A673 (cell line): ENCODE measurements around the gene CASKIN1. TPM values are rescaled to one million over a fixed set of nuclear protein-coding genes. Genes with fewer than 3 reads are reported as not detected.

Experiments
- BruUV-seq: library from RNA; stranded (reverse); fragments of 400-500 nt; replicated peaks from 2 replicates; lab custom pipeline; 2021; lab: Mats Ljungman, UMichigan
- CTCF ChIA-PET: fragments of 300-600 bp; sonication (Branson Sonifier 250); formaldehyde crosslinking; loops from one replicate; lab custom pipeline; 2022; ENCODE audit warnings: antibody characterized with exemption; lab: Charles Lee
- POLR2A ChIA-PET: fragments of 300-600 bp; sonication (Branson Sonifier 250); formaldehyde crosslinking; loops from one replicate; lab custom pipeline; 2022; ENCODE audit warnings: antibody characterized with exemption; ENCODE audit not compliant: low non-redundant PET; lab: Charles Lee
- DNase-seq: peaks from one replicate; pipeline ENCODE4 v3.0.0-alpha.2; 2015; ENCODE audit warnings: low spot score
- H3K27ac ChIP-seq: fragments of 200-600 bp; sonication (generic); 2 replicates; pipeline ENCODE4 v1.5.1; 2016; ENCODE audit warnings: mixed run types, low read depth, mild to moderate bottlenecking, mixed read lengths, antibody characterized with exemption, low read length; ENCODE audit not compliant: poor library complexity, severe bottlenecking
- H3K27me3 ChIP-seq: fragments of 200-600 bp; sonication (generic); replicated peaks from 2 replicates; pipeline ENCODE4 v1.6.1; 2017; ENCODE audit warnings: mixed run types, low read depth, mild to moderate bottlenecking, mixed read lengths, antibody characterized with exemption, low read length; ENCODE audit not compliant: insufficient read depth, poor library complexity
- H3K36me3 ChIP-seq: fragments of 200-600 bp; sonication (generic); 2 replicates; pipeline ENCODE4 v1.6.1; 2016; ENCODE audit warnings: mixed run types, mild to moderate bottlenecking, mixed read lengths, antibody characterized with exemption, low read length; ENCODE audit not compliant: insufficient read depth, poor library complexity, severe bottlenecking
- H3K4me1 ChIP-seq: fragments of 200-600 bp; sonication (generic); 2 replicates; pipeline ENCODE4 v1.6.1; 2017; ENCODE audit warnings: mixed run types, mild to moderate bottlenecking, mixed read lengths, antibody characterized with exemption, low read length; ENCODE audit not compliant: insufficient read depth, poor library complexity, severe bottlenecking
- H3K4me3 ChIP-seq: fragments of 200-600 bp; sonication (generic); 2 replicates; pipeline ENCODE4 v1.5.1; 2016; ENCODE audit warnings: low read depth, mixed run types, mild to moderate bottlenecking, mixed read lengths, low read length; ENCODE audit not compliant: poor library complexity, severe bottlenecking
- H3K9me3 ChIP-seq: fragments of 200-600 bp; sonication (generic); 2 replicates; pipeline ENCODE4 v1.6.1; 2016; ENCODE audit warnings: mixed run types, low read depth, mild to moderate bottlenecking, mixed read lengths, antibody characterized with exemption, low read length; ENCODE audit not compliant: poor library complexity, severe bottlenecking
- EZH2 ChIP-seq: fragments of 200-600 bp; sonication (generic); IDR thresholded peaks from 2 replicates; pipeline ENCODE4 v1.6.1; 2017; ENCODE audit warnings: borderline replicate concordance, low read depth, mild to moderate bottlenecking, mixed read lengths, antibody characterized with exemption, low read length; ENCODE audit not compliant: poor library complexity, severe bottlenecking
- intact Hi-C: fragments of 100-400 bp; cut with micrococcal nuclease; formaldehyde crosslinking; loops from one replicate; pipeline ENCODE4 v1.10.0; 2022; ENCODE audit not compliant: unreplicated experiment
- total RNA-seq: library from RNA; stranded (reverse); gene quantifications from 2 replicates; pipeline ENCODE4 v1.2.3, GENCODE V29; 2021
- TF ChIP-seq, protein P1 (sequence below): fragments of 300-800, 200-600 bp; sonication (generic); conservative IDR thresholded peaks from 2 replicates; pipeline ENCODE4 v1.5.1; 2017; ENCODE audit warnings: low read depth, mild to moderate bottlenecking, antibody characterized with exemption, low read length, moderate library complexity, mixed read lengths

CASKIN1 gene
- total RNA-seq, 1 experiment from 2014 or later = 1.1 TPM

DNA sequence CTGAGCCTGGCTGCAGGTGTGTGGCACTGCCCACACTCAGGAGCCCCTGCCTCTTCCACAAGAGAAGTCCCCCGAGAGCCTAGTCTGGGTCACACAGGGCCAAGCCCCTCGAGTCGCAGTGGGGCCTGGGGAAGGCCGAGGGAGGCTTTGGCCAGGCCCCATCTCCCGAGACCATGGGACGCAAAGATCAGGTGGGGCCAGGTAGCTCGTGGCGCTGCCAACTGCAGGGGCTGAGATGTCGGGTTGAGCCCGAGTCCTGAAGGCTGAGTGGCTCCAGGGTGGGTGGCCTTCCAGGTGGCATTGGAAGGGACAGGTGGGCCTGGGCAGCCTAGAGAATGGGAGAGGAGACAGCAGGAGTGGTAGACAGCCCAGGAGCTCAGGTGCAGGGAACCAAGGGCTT, 34.5 kb downstream of the CASKIN1 start:
- intact Hi-C loops = no loop called here
- Histone ChIP-seq H3K4me1 (peaks cover 27% of the 10 kb centered on the region), H3K9me3 (no peaks in the 10 kb centered on the region), H3K27me3 (no peaks in the 10 kb centered on the region), H3K27ac (no peak overlapping the region), H3K36me3 (peaks cover 6% of the 10 kb centered on the region), H3K4me3 (no peak overlapping the region)
- BruUV-seq = no TSS peak
- ChIA-PET CTCF (no interaction called here), POLR2A (interaction anchor here (0.5 to 0.6 kb wide), 2 partner anchors 107 to 591 kb away, joined by 7 to 8 read pairs; no protein-coding TSS in a partner anchor)
- no peak for DNase-seq
- TF ChIP-seq, protein P1, sequence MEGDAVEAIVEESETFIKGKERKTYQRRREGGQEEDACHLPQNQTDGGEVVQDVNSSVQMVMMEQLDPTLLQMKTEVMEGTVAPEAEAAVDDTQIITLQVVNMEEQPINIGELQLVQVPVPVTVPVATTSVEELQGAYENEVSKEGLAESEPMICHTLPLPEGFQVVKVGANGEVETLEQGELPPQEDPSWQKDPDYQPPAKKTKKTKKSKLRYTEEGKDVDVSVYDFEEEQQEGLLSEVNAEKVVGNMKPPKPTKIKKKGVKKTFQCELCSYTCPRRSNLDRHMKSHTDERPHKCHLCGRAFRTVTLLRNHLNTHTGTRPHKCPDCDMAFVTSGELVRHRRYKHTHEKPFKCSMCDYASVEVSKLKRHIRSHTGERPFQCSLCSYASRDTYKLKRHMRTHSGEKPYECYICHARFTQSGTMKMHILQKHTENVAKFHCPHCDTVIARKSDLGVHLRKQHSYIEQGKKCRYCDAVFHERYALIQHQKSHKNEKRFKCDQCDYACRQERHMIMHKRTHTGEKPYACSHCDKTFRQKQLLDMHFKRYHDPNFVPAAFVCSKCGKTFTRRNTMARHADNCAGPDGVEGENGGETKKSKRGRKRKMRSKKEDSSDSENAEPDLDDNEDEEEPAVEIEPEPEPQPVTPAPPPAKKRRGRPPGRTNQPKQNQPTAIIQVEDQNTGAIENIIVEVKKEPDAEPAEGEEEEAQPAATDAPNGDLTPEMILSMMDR = no peak
- TF ChIP-seq EZH2 = no peak

DNA sequence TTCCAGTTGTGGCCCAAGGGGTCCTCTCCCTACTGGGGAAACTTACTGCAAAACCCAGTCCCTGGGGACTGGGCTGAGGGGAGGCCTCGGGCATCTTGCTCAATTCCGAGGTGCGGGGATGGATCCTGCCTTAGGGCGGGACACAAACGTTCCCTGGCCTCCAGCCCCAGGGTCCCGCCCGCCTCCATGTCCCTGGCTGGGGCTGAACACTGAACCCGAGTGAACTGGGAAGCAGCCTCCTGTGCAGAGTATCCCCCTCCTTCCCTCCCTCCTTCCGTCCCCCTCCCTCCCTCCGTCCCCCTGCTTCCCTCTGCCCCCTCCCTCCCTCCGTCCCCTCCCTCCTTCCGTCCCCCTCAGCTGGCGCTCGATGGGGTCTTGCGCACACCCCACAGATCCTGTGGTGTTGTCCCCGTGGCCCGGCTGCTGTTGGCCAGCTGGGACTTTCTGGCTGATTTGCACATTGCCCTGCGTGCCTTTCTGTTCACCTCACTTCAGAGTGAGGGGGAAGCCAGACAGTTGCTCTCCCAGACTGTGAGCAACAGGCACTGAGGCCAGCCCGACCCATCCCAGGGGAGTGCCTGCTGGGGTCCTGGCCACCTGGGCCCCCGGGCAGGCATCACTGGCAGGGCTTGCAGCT, 35.4 kb downstream of the CASKIN1 start:
- Histone ChIP-seq H3K4me3 (no peak overlapping the region), H3K27me3 (no peaks in the 10 kb centered on the region), H3K4me1 (peaks cover 29% of the 10 kb centered on the region), H3K9me3 (no peaks in the 10 kb centered on the region), H3K27ac (no peak overlapping the region), H3K36me3 (peaks cover 4% of the 10 kb centered on the region)
- BruUV-seq = no TSS peak
- intact Hi-C loops = no loop called here
- ChIA-PET POLR2A (no interaction called here), CTCF (no interaction called here)
- TF ChIP-seq EZH2 = no peak
- TF ChIP-seq, protein P1 = no peak
- DNase-seq = no peak

DNA sequence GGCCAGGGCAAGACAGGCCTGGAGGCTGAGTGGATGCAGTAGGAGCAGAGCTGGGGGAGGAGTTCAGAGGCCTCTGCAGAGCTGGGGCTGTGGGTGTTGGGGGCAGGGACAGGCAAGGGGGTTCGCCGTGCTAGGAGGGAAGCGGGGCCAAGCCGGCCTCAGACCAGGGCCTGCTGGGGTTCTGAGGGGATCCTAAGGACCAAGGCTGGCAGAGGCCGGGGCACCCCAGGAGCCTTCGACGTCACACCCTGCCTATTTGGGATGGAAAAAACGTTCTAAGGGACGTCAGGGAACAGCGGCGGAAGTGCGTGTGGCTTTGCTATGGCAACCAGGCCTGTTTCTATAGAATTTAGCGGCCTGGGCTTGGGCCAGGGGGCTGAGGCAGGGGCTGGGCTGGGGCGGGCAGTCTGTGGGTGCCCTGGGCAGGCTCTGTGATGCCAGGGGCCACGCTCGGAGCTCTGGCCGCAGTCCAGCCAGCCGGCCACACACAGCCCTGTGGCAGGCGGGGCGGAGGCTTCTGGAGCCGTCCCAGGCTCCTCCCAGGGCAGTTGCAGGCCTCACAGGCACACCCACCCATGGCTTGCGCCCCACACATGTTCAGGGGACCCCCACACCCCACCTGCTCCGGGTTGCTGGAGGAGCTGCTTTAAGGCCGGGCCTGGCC, 37.1 kb downstream of the CASKIN1 start:
- POLR2A ChIA-PET = no interaction called here
- Histone ChIP-seq H3K9me3 (no peaks in the 10 kb centered on the region), H3K4me3 (no peak overlapping the region), H3K27me3 (no peaks in the 10 kb centered on the region), H3K27ac (peak overlapping the region; percentile 62), H3K36me3 (peaks cover 6% of the 10 kb centered on the region), H3K4me1 (peaks cover 29% of the 10 kb centered on the region)
- CTCF ChIA-PET = interaction anchor here (1.1 kb wide), 1 partner anchor 19 kb away, joined by 3 read pairs; no protein-coding TSS in a partner anchor
- BruUV-seq = no TSS peak
- peak; percentile 38 for DNase-seq
- TF ChIP-seq, protein P1 = no peak
- TF ChIP-seq EZH2 = no peak
- intact Hi-C loops = loop anchor here (5.0 kb wide), 1 partner anchor 63 kb away; the partner anchor contains the start of gene E4F1
